H1 (cell line): ENCODE data around the gene UBE2E2. TPM values are rescaled to one million over a fixed set of nuclear protein-coding genes. Genes with fewer than 3 reads are reported as not detected.

Experiments used
- CTCF ChIA-PET: fragments of 300-600 bp; sonication (Branson Sonifier 250); formaldehyde crosslinking; loops from one replicate; lab custom pipeline; 2021; ENCODE audit not compliant: partially characterized antibody; lab: Charles Lee
- POLR2A ChIA-PET: fragments of 300-600 bp; sonication (Branson Sonifier 250); formaldehyde crosslinking; loops from one replicate; lab custom pipeline; 2021; ENCODE audit warnings: inconsistent platforms; ENCODE audit not compliant: partially characterized antibody; lab: Charles Lee
- DNase-seq, 2 experiments: peaks; one replicate each; pipeline versions ENCODE4 v3.0.0 to v3.0.0-alpha.2; 2010 to 2022; ENCODE audit warnings: low spot score in 2 of 2, low read depth in 1 of 2, mixed read lengths in 1 of 2
- FAIRE-seq: peaks from 2 replicates; lab custom pipeline; 2011; peaks lifted over from hg19 to GRCh38; lab: Jason Lieb, UNC
- H2AFZ ChIP-seq: 2 replicates; pipeline ENCODE4 v1.8.1; 2012; ENCODE audit warnings: low read length, inconsistent platforms
- H2AK5ac ChIP-seq: 2 replicates; pipeline ENCODE4 v1.6.1; 2013; ENCODE audit warnings: low read depth, low read length
- H2BK120ac ChIP-seq: replicated peaks from 2 replicates; pipeline ENCODE3; 2013; ENCODE audit warnings: low read depth, low read length, inconsistent platforms
- H2BK12ac ChIP-seq: 2 replicates; pipeline ENCODE4 v1.6.1; 2013; ENCODE audit warnings: low read depth, low read length
- H2BK15ac ChIP-seq: 2 replicates; pipeline ENCODE4 v1.6.1; 2013; ENCODE audit warnings: low read length
- H2BK20ac ChIP-seq: 2 replicates; pipeline ENCODE4 v1.6.1; 2013; ENCODE audit warnings: low read length
- H2BK5ac ChIP-seq: 2 replicates; pipeline ENCODE4 v1.6.1; 2013; ENCODE audit warnings: low read depth, low read length
- H3K14ac ChIP-seq: 2 replicates; pipeline ENCODE4 v1.6.1; 2013; ENCODE audit warnings: inconsistent platforms; ENCODE audit not compliant: insufficient read length
- H3K18ac ChIP-seq: 2 replicates; pipeline ENCODE4 v1.6.1; 2013; ENCODE audit warnings: low read length; ENCODE audit errors: extremely low read depth
- H3K23ac ChIP-seq: 2 replicates; pipeline ENCODE4 v1.6.1; 2013; ENCODE audit warnings: inconsistent platforms; ENCODE audit not compliant: insufficient read length
- H3K23me2 ChIP-seq: 2 replicates; pipeline ENCODE4 v1.6.1; 2013; ENCODE audit warnings: low read depth, low read length
- H3K27ac ChIP-seq: 2 replicates; pipeline ENCODE4 v1.6.1; 2011; ENCODE audit warnings: low read depth, low read length, inconsistent platforms
- H3K27me3 ChIP-seq, 4 experiments: replicated peaks in 1 of 4; 1 replicate in 1 of 4; 2 replicates in 3 of 4; pipeline versions ENCODE4 v1.6.1 to v1.8.1; 2011 to 2013; ENCODE audit warnings: low read length in 3 of 4, mild to moderate bottlenecking in 3 of 4, inconsistent platforms in 2 of 4, mixed read lengths in 2 of 4, moderate library complexity in 1 of 4; ENCODE audit not compliant: control insufficient read depth in 3 of 4, insufficient read depth in 3 of 4; ENCODE audit errors: extremely low read depth in 1 of 4
- H3K36me3 ChIP-seq, 4 experiments: 2 replicates each; pipeline versions ENCODE4 v1.6.1 to v1.8.1; 2011 to 2013; ENCODE audit warnings: mild to moderate bottlenecking in 4 of 4, low read length in 3 of 4, moderate library complexity in 2 of 4, control low read depth in 1 of 4, inconsistent platforms in 1 of 4; ENCODE audit not compliant: insufficient read depth in 4 of 4, control insufficient read depth in 2 of 4
- H3K4ac ChIP-seq: replicated peaks from 2 replicates; pipeline ENCODE3; 2013; ENCODE audit warnings: low read length, low read depth, mixed read lengths, inconsistent platforms; ENCODE audit not compliant: insufficient read length
- H3K4me1 ChIP-seq, 4 experiments: replicated peaks in 1 of 4; 1 replicate in 1 of 4; 2 replicates in 3 of 4; pipeline versions ENCODE4 v1.6.1 to v1.8.1; 2011 to 2013; ENCODE audit warnings: low read length in 3 of 4, inconsistent platforms in 2 of 4, mixed read lengths in 1 of 4; ENCODE audit not compliant: insufficient read depth in 4 of 4, control insufficient read depth in 3 of 4
- H3K4me2 ChIP-seq, 2 experiments: 2 replicates each; pipeline versions ENCODE4 v1.6.1 to v1.8.1; 2011 to 2013; ENCODE audit warnings: low read depth in 2 of 2, low read length in 2 of 2, control low read depth in 1 of 2, inconsistent platforms in 1 of 2, mild to moderate bottlenecking in 1 of 2; ENCODE audit not compliant: insufficient read depth in 1 of 2
- H3K4me3 ChIP-seq, 4 experiments: fragments of 200-600, 300-600 bp in 1 of 4; sonication (generic), shearing (Covaris generic), sonication (Bioruptor Twin) in 1 of 4; 2 replicates each; pipeline versions ENCODE4 v1.5.1 to v1.8.1; 2011 to 2016; ENCODE audit warnings: low read length in 4 of 4, low read depth in 3 of 4, control low read depth in 2 of 4, inconsistent platforms in 2 of 4, mild to moderate bottlenecking in 2 of 4, mixed read lengths in 1 of 4, moderate library complexity in 1 of 4; ENCODE audit not compliant: insufficient read depth in 2 of 4; ENCODE audit errors: extremely low read depth in 1 of 4
- H3K56ac ChIP-seq: replicated peaks from 2 replicates; pipeline ENCODE3; 2013; ENCODE audit warnings: low read depth, mild to moderate bottlenecking, mixed read lengths, low read length, inconsistent platforms; ENCODE audit not compliant: insufficient read length
- H3K79me1 ChIP-seq: 2 replicates; pipeline ENCODE4 v1.6.1; 2013; ENCODE audit warnings: low read depth, low read length, control low read depth
- H3K79me2 ChIP-seq, 2 experiments: 2 replicates each; pipeline versions ENCODE4 v1.6.1 to v1.8.1; 2012 to 2013; ENCODE audit warnings: low read length in 2 of 2, mild to moderate bottlenecking in 2 of 2, inconsistent platforms in 1 of 2; ENCODE audit not compliant: insufficient read depth in 2 of 2, control insufficient read depth in 1 of 2
- H3K9ac ChIP-seq, 4 experiments: replicated peaks in 1 of 4; 1 replicate in 1 of 4; 2 replicates in 3 of 4; pipeline versions ENCODE4 v1.6.1 to v1.8.1; 2011 to 2013; ENCODE audit warnings: low read depth in 3 of 4, low read length in 3 of 4, control low read depth in 2 of 4, mild to moderate bottlenecking in 2 of 4, moderate library complexity in 2 of 4, inconsistent platforms in 1 of 4; ENCODE audit errors: extremely low read depth in 1 of 4
- H3K9me3 ChIP-seq, 2 experiments: 2 replicates each; pipeline versions ENCODE4 v1.6.1 to v1.8.1; 2012 to 2013; ENCODE audit warnings: mild to moderate bottlenecking in 2 of 2, moderate library complexity in 2 of 2, control low read depth in 1 of 2, inconsistent platforms in 1 of 2, low read depth in 1 of 2, low read length in 1 of 2, mixed read lengths in 1 of 2; ENCODE audit not compliant: insufficient read depth in 2 of 2
- H4K20me1 ChIP-seq, 2 experiments: replicated peaks in 1 of 2; 2 replicates each; pipeline versions ENCODE3 to v1.8.1; 2011 to 2013; ENCODE audit warnings: inconsistent platforms in 2 of 2, low read length in 2 of 2, mild to moderate bottlenecking in 1 of 2; ENCODE audit not compliant: insufficient read depth in 2 of 2, control insufficient read depth in 1 of 2
- H4K5ac ChIP-seq: 2 replicates; pipeline ENCODE4 v1.6.1; 2013; ENCODE audit warnings: low read length, low read depth, mixed read lengths, inconsistent platforms; ENCODE audit not compliant: insufficient read length
- H4K8ac ChIP-seq: 2 replicates; pipeline ENCODE4 v1.8.0; 2013; ENCODE audit warnings: mild to moderate bottlenecking, moderate library complexity, low read length, inconsistent platforms; ENCODE audit not compliant: insufficient read depth; ENCODE audit errors: extremely low read depth
- H4K91ac ChIP-seq: replicated peaks from 2 replicates; pipeline ENCODE3; 2013; ENCODE audit warnings: low read length, mixed read lengths, inconsistent platforms; ENCODE audit not compliant: insufficient read length
- ATF2 ChIP-seq: IDR thresholded peaks from 2 replicates; pipeline ENCODE4 v1.6.1; 2012; ENCODE audit warnings: low read length, inconsistent platforms
- NRF1 ChIP-seq: IDR thresholded peaks from 2 replicates; pipeline ENCODE4 v1.6.1; 2011; ENCODE audit warnings: mild to moderate bottlenecking, low read depth, low read length, improper control_type of control experiment
- YY1 ChIP-seq: IDR thresholded peaks from 2 replicates; pipeline ENCODE4 v1.6.1; 2011; ENCODE audit warnings: low read depth, mild to moderate bottlenecking, low read length
- WGBS, 2 experiments: shearing (Covaris generic) in 1 of 2; methylation state at CpG; one replicate each; pipeline versions ENCODE4 v1.1.6 to v1.1.7; 2013 to 2015; ENCODE audit warnings: low lambda C conversion rate in 2 of 2, mixed read lengths in 2 of 2, inconsistent platforms in 1 of 2, low coverage in 1 of 2, missing lambda C conversion rate in 1 of 2; ENCODE audit not compliant: insufficient replicate concordance in 2 of 2, insufficient coverage in 1 of 2, insufficient read length in 1 of 2; ENCODE audit errors: extremely low coverage in 1 of 2, missing lambda C conversion rate in 1 of 2; 5-methylcytosine and 5-hydroxymethylcytosine counted together
- polyA plus RNA-seq, 7 experiments: library from polyadenylated mRNA; depleted of rRNA in 3 of 7; stranded (reverse) in 5 of 7; unstranded in 2 of 7; fragments of >200 nt in 5 of 7; fragments of 200-250 nt in 2 of 7; gene quantifications; 1 replicate in 5 of 7; 2 replicates in 1 of 7; 4 replicates in 1 of 7; pipeline versions ENCODE4 v1.2.1 to v1.2.3, GENCODE V29; 2011 to 2013; ENCODE audit warnings: missing spikeins in 2 of 7, mixed read lengths in 2 of 7
- total RNA-seq: library from RNA; stranded (reverse); fragmentation: NEBNext Ultra II Directional; extraction: Animal tissue kit (Norgen Biotek cat#: 25700); gene quantifications from 2 replicates; pipeline ENCODE4 v1.2.1, GENCODE V29; 2021

Gene UBE2E2
- total and polyA plus RNA-seq, 2 of the 8 experiments (the other 6 are each of a cell fraction or from before 2014, with no cell fraction given), result 57.6 to 70.6 TPM

DNA sequence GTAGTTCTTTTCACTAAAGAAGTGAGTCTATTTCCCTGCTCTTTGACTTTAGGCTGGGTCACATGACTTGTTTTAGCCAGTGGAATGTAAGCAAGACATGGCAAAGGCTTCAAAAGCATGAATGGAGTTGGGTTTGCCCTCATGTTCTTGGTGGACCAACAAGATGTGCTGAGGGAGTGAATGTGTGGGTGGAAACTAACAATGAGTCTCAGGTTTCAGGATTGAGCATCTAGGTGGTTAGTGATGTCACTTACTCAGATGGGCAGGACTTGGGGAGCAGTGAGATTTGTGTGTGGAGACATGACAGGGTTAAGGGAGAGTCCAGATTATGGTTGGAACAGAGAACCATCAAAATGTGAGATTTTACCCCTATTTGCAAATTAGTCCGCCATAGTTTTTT lies 421.2 kb downstream of the UBE2E2 start:
- H2AFZ ChIP-seq, result no peak overlapping the region
- H3K27ac ChIP-seq, result no peak overlapping the region
- no peaks in the 10 kb centered on the region for H3K27me3 ChIP-seq
- no peak overlapping the region for H2BK20ac ChIP-seq
- no peak overlapping the region for H3K23ac ChIP-seq
- ChIA-PET POLR2A (no interaction called here), CTCF (interaction anchor here (0.9 kb wide), 1 partner anchor 137 kb away, joined by 4 read pairs; no protein-coding TSS in a partner anchor)
- H4K8ac ChIP-seq, result no peak overlapping the region
- no peak for TF ChIP-seq ATF2
- no peak for TF ChIP-seq YY1
- TF ChIP-seq NRF1, result no peak
- H2AK5ac ChIP-seq, result no peak overlapping the region
- H3K4me1 ChIP-seq, result peaks cover 0 to 6% (median 0%) of the 10 kb centered on the region in 4 experiments; a peak in 2 of 7 replicates
- H3K56ac ChIP-seq, result no peak overlapping the region
- no peak overlapping the region for H2BK15ac ChIP-seq
- H2BK12ac ChIP-seq, result no peak overlapping the region
- H3K4me3 ChIP-seq, result no peak overlapping the region
- H3K23me2 ChIP-seq, result 0 out of 2 replicates have a peak, but pooled peaks cover 1% of the 10 kb centered on the region
- H4K91ac ChIP-seq, result no peak overlapping the region
- no peaks in the 10 kb centered on the region for H3K79me1 ChIP-seq
- no peak overlapping the region for H3K9ac ChIP-seq
- H3K18ac ChIP-seq, result no peak overlapping the region
- WGBS, 2 experiments, result 92% methylated on average over 1 of the region's 1 CpG; no CpG with 5 or more reads in 1 of the 2 experiments
- H3K4me2 ChIP-seq, result no peak overlapping the region
- no peak overlapping the region for H4K5ac ChIP-seq
- H3K79me2 ChIP-seq, result no peaks in the 10 kb centered on the region
- no peak overlapping the region for H2BK5ac ChIP-seq
- no peaks in the 10 kb centered on the region; a peak in 1 of 8 replicates for H3K36me3 ChIP-seq
- no peak overlapping the region for H2BK120ac ChIP-seq
- no peak overlapping the region for H3K4ac ChIP-seq
- FAIRE-seq, result no peak
- H3K9me3 ChIP-seq, result peaks cover 0 to 6% of the 10 kb centered on the region in 2 experiments; a peak in 1 of 4 replicates
- DNase-seq, result no peak
- H3K14ac ChIP-seq, result no peak overlapping the region
- H4K20me1 ChIP-seq, result no peaks in the 10 kb centered on the region
